AG08395 (cell line): ENCODE data around the gene TRIM37.
"Not testable (repeated sequence)": the region's sequence is repeated elsewhere in the genome, so short reads cannot be mapped to it uniquely, and the experiment has no call there.

Experiments
- DNase-seq: peaks from one replicate; pipeline ENCODE4 v3.0.0; 2012; ENCODE audit warnings: mixed read lengths, low spot score

The TRIM37 gene

GRCh38 chr17:59111539-59111938, 4.9 kb upstream of the TRIM37 start:
- no peak for DNase-seq

GRCh38 chr17:59110973-59111372, 4.3 kb upstream of the TRIM37 start:
- no peak for DNase-seq

- no peak for DNase-seq
These were observed 1.9 kb upstream of the TRIM37 start for GRCh38 chr17:59108400-59109102.

GRCh38 chr17:59107306-59107670, 608 bp upstream of the TRIM37 start:
- no peak for DNase-seq

- DNase-seq, result peak; percentile 47
These were observed 723 bp downstream of the TRIM37 start for GRCh38 chr17:59105852-59106462.

- no peak for DNase-seq
These were observed 5.5 kb downstream of the TRIM37 start for GRCh38 chr17:59101178-59101577.

- DNase-seq, result no peak
These were observed 8.8 kb downstream of the TRIM37 start for GRCh38 chr17:59097876-59098275.

GRCh38 chr17:59094861-59095530, 11.7 kb downstream of the TRIM37 start:
- DNase-seq, result no peak

GRCh38 chr17:59093702-59094231, 12.9 kb downstream of the TRIM37 start:
- peak; percentile 73 for DNase-seq

- peak; percentile 1 for DNase-seq
These were observed 13.5 kb downstream of the TRIM37 start for GRCh38 chr17:59093145-59093701.

- DNase-seq, result not testable (repeated sequence)
These were observed 16.1 kb downstream of the TRIM37 start for GRCh38 chr17:59090593-59090992.

GRCh38 chr17:59084154-59084553, 22.5 kb downstream of the TRIM37 start:
- no peak for DNase-seq

- DNase-seq, result peak; percentile 2
These were observed 32.2 kb downstream of the TRIM37 start for GRCh38 chr17:59074494-59074893.

GRCh38 chr17:59073972-59074371, 32.7 kb downstream of the TRIM37 start:
- no peak for DNase-seq

GRCh38 chr17:59069856-59070255, 36.8 kb downstream of the TRIM37 start:
- no peak for DNase-seq

GRCh38 chr17:59067756-59068155, 38.9 kb downstream of the TRIM37 start:
- DNase-seq, result no peak

GRCh38 chr17:59067340-59067739, 39.3 kb downstream of the TRIM37 start:
- no peak for DNase-seq

- DNase-seq, result no peak
These were observed 44.2 kb downstream of the TRIM37 start for GRCh38 chr17:59062509-59062908.

GRCh38 chr17:59056857-59057256, 49.8 kb downstream of the TRIM37 start:
- DNase-seq, result no peak

- DNase-seq, result no peak
These were observed 56.9 kb downstream of the TRIM37 start for GRCh38 chr17:59049798-59050197.

GRCh38 chr17:59047616-59048015, 59.1 kb downstream of the TRIM37 start:
- no peak for DNase-seq

- DNase-seq, result no peak
These were observed 60.5 kb downstream of the TRIM37 start for GRCh38 chr17:59046192-59046591.

GRCh38 chr17:59038734-59039133, 67.9 kb downstream of the TRIM37 start:
- DNase-seq, result no peak
